ENCODE results near the gene TMBIM6.

DNA sequence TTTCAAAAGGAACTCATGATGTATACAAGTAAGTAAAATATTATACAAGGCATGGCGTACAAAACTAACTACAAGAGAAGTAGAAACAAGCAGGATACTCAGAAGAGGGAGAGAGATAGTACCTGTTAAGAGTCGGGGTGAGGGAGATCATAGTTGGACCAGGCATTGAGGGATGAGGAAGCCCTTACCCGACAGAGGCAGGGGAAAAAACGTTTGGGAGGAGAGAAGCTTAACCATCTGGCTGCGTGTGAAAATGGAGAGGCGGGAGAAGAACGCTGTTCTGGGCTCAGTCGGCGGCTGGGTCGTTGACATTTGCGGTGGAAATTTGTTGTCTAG lies 33.6 kb upstream of the TMBIM6 start:
- TF ChIP-seq, protein P1, sequence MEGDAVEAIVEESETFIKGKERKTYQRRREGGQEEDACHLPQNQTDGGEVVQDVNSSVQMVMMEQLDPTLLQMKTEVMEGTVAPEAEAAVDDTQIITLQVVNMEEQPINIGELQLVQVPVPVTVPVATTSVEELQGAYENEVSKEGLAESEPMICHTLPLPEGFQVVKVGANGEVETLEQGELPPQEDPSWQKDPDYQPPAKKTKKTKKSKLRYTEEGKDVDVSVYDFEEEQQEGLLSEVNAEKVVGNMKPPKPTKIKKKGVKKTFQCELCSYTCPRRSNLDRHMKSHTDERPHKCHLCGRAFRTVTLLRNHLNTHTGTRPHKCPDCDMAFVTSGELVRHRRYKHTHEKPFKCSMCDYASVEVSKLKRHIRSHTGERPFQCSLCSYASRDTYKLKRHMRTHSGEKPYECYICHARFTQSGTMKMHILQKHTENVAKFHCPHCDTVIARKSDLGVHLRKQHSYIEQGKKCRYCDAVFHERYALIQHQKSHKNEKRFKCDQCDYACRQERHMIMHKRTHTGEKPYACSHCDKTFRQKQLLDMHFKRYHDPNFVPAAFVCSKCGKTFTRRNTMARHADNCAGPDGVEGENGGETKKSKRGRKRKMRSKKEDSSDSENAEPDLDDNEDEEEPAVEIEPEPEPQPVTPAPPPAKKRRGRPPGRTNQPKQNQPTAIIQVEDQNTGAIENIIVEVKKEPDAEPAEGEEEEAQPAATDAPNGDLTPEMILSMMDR (conservative IDR thresholded peaks at IDR 0.05; ENCODE audit: low read length): no peak
- TF ChIP-seq EZH2phosphoT487 (IDR thresholded peaks at IDR 0.05; ENCODE audit: borderline replicate concordance, low read depth, low read length): no peak

Measured in OCI-LY7 (cell line).